GM19023 (cell line): ENCODE measurements around the gene PDE6G.
"Not testable (repeated sequence)": the region's sequence is repeated elsewhere in the genome, so short reads cannot be mapped to it uniquely, and the experiment has no call there.

Experiments
- ATAC-seq: cut with Tn5 transposase; IDR thresholded peaks from one replicate; pipeline ENCODE4 v1.9.1; 2021; ENCODE audit warnings: mild to moderate bottlenecking, moderate library complexity; ENCODE audit not compliant: unreplicated experiment

PDE6G gene

DNA sequence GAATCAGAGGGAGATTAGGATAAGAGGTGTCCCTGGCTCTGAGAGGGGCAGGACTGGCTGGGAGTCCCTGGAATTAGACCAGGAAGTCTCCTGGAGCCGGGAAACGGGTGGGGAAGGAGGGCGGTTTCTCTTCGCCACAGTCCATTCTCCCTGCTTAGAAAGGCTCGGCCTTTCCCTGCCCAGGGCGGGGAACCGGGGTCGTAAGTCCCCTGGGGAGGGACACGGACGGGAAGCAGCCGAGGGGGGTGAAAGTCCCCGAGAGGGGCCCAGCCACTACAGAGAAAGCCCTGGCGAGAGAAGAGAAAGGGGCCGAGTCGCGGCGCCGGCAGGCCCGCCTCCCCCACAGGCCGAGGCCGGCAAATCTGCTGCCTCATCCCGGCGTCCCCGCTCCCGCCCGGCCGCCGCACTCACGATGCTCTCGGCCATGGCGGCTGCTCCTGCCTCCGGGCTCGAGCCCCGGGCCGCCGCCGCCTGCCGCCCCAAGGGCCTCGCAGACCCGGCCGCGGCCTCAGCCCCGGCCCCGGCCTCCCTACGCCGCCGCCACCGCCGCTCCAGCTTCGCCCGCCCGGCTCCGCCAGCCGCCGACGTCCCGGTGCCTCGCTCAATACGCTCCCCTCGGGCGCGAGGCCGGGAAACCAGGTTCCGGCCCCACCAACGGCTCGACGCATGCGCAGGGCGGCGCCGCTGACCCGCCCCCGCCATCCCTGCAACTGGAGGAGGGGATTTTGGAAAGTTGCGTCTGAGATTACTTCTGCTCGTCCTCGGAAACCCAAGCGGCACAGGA lies 19.6 kb downstream of the PDE6G start, which contains the start of the genes NPLOC4 and TSPAN10:
NPLOC4 (minus strand) TSS at position 608 of the 784 bp plus-strand sequence; CDS start at position 426, 182 bp downstream.
TSPAN10 (plus strand) TSS at position 692 of the 784 bp plus-strand sequence. CDS start 5,217 bp downstream, outside the sequence.
- ATAC-seq = peak; percentile 74

DNA sequence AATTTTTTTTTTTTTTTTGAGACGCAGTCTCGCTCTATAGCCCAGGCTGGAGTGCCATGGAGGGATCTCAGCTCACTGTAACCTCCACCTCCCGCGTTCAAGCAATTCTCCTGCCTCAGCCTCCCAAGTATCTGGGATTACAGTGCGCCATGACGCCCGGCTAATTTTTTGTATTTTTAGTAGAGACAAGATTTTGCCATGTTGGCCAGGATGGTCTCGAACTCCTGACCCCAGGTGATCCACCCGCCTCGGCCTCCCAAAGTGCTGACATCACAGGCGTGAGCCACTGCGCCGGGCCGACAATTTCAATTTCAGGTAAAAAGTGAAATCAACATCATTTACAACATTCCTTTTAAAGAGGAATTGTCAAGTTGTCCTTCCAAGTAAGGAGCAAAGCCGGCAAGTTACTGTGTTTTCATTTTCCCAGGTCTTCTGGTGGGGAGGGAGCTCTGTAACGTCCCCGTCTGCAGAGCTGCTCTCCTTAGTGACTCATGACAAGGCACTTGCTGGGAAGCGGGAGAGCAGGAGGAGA lies 20.3 kb downstream of the PDE6G start:
- peak; percentile 12 for ATAC-seq

DNA sequence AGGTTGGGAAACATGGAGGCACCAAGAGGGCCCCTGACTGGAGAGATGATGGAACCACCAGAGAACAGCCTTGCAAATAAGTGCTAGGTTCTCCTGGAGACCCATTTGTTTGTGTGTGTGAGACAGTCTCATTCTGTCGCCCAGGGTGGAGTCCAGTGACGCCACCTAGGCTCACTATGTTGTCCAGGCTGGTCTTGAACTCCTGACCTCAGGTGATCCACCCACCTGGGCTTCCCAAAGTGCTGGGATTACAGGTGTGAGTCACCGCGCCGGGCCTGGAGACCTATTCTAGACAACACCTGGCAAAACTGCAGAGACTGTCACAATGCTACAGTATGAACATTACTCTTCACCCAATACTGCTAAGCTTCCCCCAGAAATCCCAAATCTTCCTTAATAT lies 20.9 kb downstream of the PDE6G start:
- no peak for ATAC-seq

GRCh38 chr17:81631482-81631881 lies 24.9 kb downstream of the PDE6G start:
- ATAC-seq = no peak

GRCh38 chr17:81630274-81630673 lies 26.1 kb downstream of the PDE6G start:
- ATAC-seq = no peak

DNA sequence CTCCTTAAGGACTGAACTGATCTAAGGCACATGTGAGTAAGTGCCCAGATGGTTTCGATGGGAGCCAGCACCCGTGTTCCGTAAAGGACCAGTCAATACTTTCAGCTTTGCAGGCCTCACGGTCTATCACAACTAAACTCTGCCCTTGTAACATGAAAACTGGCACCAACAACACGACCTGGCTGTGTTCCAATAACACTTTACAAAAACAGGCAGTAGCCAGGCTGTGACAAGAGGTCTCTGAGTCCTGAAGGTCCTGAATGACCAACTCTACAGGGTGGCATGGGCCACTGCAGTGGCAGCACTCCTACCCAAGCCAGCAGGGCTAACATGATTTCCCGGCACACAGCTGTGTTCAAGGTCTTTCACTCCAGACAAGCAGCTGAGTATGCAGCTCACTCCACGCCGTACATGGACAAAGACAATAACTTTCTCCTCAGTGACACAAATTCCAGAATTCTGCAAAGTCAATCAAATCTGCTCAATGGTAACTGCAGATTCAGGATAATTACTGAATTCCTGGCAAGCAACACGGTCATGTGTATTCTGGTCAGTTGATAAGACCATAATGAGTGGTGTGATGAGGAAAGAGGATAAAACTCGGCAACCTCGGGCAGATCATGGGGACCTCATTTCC lies 34.7 kb downstream of the PDE6G start:
- no peak for ATAC-seq

DNA sequence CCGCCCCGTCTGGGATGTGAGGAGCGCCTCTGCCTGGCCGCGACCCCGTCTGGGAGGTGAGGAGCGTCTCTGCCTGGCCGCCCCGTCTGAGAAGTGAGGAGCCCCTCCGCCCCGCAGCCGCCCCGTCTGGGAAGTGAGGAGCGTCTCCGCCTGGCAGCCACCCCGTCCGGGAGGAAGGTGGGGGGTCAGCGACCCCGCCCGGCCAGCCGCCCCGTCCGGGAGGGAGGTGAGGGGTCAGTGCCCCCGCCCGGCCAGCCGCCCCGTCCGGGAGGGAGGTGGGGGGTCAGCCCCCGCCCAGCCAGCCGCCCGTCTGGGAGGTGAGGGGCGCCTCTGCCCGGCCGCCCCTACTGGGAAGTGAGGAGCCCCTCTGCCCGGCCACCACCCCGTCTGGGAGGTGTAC lies 38.0 kb downstream of the PDE6G start:
- not testable (repeated sequence) for ATAC-seq

- ATAC-seq = no peak
Observed at GRCh38 chr17:81616877-81617276, 39.5 kb downstream of the PDE6G start.

DNA sequence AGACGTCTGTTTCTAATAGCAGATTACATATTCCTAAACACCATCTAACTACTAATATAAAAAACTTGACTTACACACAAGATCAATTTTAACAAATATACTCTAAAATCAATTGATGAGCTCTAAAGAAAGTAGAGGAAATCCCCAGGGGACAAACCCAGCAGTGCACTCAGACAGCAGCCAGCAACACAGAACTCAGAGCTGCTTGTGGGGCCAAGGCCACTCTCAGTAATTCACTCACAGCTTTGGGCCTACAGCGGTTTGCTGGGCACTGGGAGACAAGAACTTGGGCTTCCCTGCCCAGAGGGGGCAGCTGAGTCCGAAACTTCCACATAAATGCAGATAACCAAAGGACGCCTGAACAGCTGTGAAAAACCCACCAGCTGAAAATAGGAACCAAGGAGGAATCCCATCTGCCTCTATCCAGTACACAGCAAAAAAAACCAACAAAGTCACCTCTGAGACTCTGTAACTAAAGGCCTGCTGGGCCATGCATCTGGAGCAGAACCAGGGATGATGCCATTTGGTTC lies 40.9 kb downstream of the PDE6G start:
- ATAC-seq = no peak

DNA sequence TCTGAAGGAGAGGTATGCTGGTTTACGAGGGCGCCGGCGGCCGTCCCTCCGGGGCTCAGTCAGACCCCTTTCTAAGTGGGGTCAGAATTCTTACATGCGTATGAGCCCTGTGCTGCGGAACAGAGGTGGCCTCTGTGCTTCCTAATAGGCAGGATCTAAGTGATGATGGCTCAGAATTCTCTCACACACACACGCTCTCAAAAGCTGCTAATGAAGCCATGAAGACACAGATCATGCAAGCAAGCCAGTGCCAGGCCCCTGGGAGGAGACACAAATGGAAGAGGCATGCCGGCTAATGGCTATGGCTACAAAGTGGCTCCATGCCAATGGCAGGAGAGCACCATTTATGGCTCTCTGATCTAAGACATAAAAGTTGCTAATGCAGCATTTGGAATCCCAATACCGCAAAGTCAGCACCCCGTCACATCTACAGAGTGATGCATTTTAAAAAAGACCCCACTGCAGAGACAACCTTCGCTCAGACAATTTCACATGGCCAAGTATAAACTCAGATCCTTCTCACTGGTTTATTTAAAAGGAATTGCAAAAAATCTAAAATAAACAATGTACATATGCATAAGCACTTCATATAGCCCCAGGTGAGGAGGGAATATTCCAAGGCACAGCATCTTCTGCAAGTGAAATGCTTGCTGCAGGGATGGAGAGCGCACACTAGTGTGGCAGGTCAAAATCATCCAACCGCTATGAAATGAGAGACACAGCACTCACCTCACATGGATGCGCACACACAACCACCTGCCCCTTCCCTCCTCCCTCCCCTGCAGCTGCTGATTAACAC lies 44.0 kb downstream of the PDE6G start:
- no peak for ATAC-seq

DNA sequence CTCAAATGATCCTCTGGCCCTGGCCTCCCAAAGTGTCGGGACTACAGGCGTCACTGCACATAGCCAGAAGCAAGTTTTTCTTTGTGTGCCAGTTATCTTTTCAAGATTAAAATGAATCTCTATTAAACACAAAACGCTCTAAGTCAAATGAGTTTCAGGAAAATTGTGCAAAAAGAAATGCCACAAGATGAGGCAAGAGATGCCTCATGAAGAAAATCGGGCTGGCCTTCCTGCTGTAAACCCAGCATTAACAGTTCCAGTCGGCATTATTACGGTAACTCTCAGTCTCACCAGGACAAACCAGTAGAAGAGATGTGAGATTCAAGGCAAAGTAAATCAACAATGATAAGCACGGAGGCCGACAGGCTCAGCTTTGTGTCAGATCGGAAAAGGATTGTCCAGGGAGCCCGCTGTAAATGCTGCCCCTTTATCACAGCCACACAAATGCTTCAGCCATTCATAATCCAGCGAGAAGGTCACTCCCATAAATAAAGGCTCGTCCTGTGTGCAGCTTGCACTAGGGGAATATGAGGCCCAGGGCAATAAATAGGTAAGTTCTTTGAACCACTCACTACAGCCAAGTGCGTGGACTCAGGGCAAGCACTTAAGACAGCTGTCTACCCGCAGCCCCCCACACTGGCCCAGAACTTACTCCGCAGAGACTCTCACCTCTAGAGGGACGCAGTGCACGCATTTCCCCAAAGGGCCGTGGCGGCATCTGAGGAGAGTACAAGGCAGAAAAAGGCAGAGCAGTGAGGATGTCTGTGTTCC lies 46.6 kb downstream of the PDE6G start:
- no peak for ATAC-seq

GRCh38 chr17:81608605-81609004 lies 47.7 kb downstream of the PDE6G start:
- no peak for ATAC-seq

- no peak for ATAC-seq
Observed at GRCh38 chr17:81608082-81608481, 48.3 kb downstream of the PDE6G start.

DNA sequence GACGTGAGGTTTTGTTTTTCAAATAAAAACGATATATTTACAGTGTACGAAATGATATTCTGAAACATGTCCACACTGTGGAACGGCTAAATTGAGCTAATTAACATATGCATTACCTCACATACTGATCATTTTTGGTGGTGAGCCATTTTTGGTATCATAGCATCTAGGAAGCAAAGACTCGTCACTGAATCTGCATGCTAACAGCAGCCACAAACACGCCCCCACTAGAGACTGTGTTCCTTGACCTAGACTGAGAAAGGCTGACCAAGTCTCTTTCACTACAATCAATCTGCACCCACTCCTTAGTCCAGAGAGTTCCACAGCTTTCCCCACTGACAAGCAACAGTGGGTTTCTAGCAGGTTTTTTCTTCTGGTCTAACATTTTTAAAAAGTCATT lies 48.9 kb downstream of the PDE6G start:
- no peak for ATAC-seq

DNA sequence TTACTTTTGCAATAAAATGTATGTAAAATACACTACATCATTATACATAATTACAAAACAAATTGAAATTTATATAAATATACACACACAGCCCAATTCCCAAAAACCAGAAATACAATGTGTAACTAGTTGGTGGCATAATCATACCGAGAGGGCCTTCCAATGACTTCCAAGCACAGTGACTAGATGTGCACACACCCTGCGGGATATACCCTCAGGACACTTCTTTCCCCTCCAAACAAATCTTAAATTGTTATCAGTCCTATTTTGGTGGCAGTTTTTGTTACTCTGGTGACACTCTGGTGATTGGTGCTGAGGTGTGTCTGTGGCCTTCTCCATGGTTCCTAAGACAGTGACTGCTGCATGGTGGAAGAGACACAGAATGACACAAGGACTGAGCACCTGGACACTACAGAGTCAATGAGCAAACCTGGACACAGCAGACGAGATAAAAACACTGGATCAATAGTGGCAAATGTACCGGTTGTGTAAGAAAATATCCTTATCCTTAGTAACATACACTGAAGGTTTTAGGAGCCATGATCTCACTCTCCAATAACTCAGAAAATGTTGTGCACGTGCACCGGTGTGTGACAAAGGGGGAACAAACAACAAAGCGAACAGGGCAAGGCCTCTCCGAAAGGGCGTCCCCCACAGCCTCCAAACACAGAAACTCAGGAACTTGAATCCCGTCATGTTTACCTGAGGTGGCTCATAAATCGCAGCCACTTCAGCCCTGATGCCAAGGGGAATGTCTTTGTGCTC lies 52.3 kb downstream of the PDE6G start:
- ATAC-seq = no peak

GRCh38 chr17:81601525-81602120 lies 54.7 kb downstream of the PDE6G start:
- ATAC-seq = no peak
